GM12878 (cell line): Measurements from ENCODE around the gene CPD. TPM values are rescaled to one million over a fixed set of nuclear protein-coding genes. Genes with fewer than 3 reads are reported as not detected.

Source experiments
- ESRRA ChIP-seq: IDR thresholded peaks from 2 replicates; pipeline ENCODE4 v1.6.1; 2012; ENCODE audit warnings: mild to moderate bottlenecking, low read length, improper control_type of control experiment
- IKZF2 ChIP-seq, 2 experiments: fragments of 450-650 bp; IDR thresholded peaks; 2 replicates each; pipeline ENCODE4 v1.6.1; 2017; ENCODE audit warnings: mild to moderate bottlenecking in 2 of 2, moderate library complexity in 2 of 2
- LARP7 ChIP-seq: fragments of 450-650 bp; IDR thresholded peaks from 2 replicates; pipeline ENCODE4 v1.6.1; 2017; ENCODE audit warnings: mild to moderate bottlenecking
- PAX5 ChIP-seq: IDR thresholded peaks from 2 replicates; pipeline ENCODE4 v1.6.1; 2011; ENCODE audit warnings: low read depth, low read length, borderline replicate concordance
- SMC3 ChIP-seq: IDR thresholded peaks from 2 replicates; pipeline ENCODE4 v1.6.1; 2011; ENCODE audit warnings: low read length, improper control_type of control experiment, borderline replicate concordance
- polyA plus RNA-seq, 11 experiments: library from polyadenylated mRNA; depleted of rRNA in 4 of 11; unstranded in 6 of 11; stranded (reverse) in 5 of 11; fragments of >200 nt; fragmentation: Nextera tagmentation in 4 of 11; fragmentation: Illumina TruSeq in 1 of 11; extraction: Ambion mirVana in 4 of 11; extraction: Trizol in 1 of 11; gene quantifications; 1 replicate in 1 of 11; 2 replicates in 10 of 11; pipeline versions ENCODE4 v1.2.1 to v1.2.3, GENCODE V29; 2011 to 2016; ENCODE audit warnings: inconsistent platforms in 2 of 11, missing spikeins in 2 of 11, low read depth in 1 of 11
- total RNA-seq, 4 experiments: library from RNA; depleted of rRNA in 3 of 4; stranded (reverse); fragments of >200 nt in 3 of 4; fragmentation: Illumina TruSeq in 1 of 4; extraction: Trizol in 1 of 4; gene quantifications; 2 replicates each; pipeline versions ENCODE4 v1.2.1 to v1.2.3, GENCODE V29; 2013 to 2021
- TF ChIP-seq, protein P1 (sequence below): IDR thresholded peaks from 2 replicates; pipeline ENCODE4 v1.6.1; 2012; ENCODE audit warnings: low read depth, low read length, improper control_type of control experiment
- TF ChIP-seq, protein P2 (sequence below): IDR thresholded peaks from 2 replicates; pipeline ENCODE4 v1.6.1; 2012; ENCODE audit warnings: mild to moderate bottlenecking, low read depth, low read length
- TF ChIP-seq, protein P3 (sequence below): fragments of 450-650 bp; IDR thresholded peaks from 2 replicates; pipeline ENCODE4 v1.6.1; 2017; ENCODE audit warnings: mild to moderate bottlenecking, low read depth, inconsistent platforms; ENCODE audit not compliant: poor library complexity, severe bottlenecking

Gene CPD
- total and polyA plus RNA-seq, 10 of the 15 experiments (the other 5 are each of a cell fraction or from before 2014, with no cell fraction given), result 3.5 to 24.2 (median 15.7) TPM

DNA sequence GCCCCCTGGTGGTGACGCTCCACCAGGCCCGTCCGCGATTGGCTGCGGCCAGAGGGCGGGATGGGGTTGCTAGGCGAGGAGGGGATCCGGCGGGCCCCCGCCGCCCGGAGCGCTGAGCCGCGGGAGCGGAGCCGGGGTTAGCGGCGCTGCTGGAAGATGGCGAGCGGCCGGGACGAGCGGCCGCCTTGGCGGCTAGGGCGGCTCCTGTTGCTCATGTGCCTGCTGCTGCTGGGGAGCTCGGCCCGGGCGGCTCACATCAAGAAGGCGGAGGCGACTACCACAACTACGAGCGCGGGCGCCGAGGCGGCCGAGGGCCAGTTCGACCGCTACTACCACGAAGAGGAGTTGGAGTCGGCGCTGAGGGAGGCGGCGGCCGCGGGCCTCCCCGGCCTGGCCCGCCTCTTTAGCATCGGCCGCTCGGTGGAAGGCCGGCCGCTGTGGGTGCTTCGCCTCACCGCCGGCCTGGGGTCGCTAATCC is at the start of gene CPD (continued):
- TF ChIP-seq, protein P1, sequence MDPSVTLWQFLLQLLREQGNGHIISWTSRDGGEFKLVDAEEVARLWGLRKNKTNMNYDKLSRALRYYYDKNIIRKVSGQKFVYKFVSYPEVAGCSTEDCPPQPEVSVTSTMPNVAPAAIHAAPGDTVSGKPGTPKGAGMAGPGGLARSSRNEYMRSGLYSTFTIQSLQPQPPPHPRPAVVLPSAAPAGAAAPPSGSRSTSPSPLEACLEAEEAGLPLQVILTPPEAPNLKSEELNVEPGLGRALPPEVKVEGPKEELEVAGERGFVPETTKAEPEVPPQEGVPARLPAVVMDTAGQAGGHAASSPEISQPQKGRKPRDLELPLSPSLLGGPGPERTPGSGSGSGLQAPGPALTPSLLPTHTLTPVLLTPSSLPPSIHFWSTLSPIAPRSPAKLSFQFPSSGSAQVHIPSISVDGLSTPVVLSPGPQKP, result no peak
- TF ChIP-seq LARP7 (peak; percentile 68), SMC3 (no peak), ESRRA (no peak), PAX5 (no peak), IKZF2 (IDR thresholded peaks at IDR 0.05) (no peak)
- TF ChIP-seq, protein P2, sequence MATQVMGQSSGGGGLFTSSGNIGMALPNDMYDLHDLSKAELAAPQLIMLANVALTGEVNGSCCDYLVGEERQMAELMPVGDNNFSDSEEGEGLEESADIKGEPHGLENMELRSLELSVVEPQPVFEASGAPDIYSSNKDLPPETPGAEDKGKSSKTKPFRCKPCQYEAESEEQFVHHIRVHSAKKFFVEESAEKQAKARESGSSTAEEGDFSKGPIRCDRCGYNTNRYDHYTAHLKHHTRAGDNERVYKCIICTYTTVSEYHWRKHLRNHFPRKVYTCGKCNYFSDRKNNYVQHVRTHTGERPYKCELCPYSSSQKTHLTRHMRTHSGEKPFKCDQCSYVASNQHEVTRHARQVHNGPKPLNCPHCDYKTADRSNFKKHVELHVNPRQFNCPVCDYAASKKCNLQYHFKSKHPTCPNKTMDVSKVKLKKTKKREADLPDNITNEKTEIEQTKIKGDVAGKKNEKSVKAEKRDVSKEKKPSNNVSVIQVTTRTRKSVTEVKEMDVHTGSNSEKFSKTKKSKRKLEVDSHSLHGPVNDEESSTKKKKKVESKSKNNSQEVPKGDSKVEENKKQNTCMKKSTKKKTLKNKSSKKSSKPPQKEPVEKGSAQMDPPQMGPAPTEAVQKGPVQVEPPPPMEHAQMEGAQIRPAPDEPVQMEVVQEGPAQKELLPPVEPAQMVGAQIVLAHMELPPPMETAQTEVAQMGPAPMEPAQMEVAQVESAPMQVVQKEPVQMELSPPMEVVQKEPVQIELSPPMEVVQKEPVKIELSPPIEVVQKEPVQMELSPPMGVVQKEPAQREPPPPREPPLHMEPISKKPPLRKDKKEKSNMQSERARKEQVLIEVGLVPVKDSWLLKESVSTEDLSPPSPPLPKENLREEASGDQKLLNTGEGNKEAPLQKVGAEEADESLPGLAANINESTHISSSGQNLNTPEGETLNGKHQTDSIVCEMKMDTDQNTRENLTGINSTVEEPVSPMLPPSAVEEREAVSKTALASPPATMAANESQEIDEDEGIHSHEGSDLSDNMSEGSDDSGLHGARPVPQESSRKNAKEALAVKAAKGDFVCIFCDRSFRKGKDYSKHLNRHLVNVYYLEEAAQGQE, result no peak
- TF ChIP-seq, protein P3, sequence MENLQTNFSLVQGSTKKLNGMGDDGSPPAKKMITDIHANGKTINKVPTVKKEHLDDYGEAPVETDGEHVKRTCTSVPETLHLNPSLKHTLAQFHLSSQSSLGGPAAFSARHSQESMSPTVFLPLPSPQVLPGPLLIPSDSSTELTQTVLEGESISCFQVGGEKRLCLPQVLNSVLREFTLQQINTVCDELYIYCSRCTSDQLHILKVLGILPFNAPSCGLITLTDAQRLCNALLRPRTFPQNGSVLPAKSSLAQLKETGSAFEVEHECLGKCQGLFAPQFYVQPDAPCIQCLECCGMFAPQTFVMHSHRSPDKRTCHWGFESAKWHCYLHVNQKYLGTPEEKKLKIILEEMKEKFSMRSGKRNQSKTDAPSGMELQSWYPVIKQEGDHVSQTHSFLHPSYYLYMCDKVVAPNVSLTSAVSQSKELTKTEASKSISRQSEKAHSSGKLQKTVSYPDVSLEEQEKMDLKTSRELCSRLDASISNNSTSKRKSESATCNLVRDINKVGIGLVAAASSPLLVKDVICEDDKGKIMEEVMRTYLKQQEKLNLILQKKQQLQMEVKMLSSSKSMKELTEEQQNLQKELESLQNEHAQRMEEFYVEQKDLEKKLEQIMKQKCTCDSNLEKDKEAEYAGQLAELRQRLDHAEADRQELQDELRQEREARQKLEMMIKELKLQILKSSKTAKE, result no peak
